Measurements from ENCODE around the gene TACC2. TPM values are rescaled to one million over a fixed set of nuclear protein-coding genes. Genes with fewer than 3 reads are reported as not detected.

Gene TACC2
- total RNA-seq, 1 donor from 2014 or later = 71.2 TPM

DNA sequence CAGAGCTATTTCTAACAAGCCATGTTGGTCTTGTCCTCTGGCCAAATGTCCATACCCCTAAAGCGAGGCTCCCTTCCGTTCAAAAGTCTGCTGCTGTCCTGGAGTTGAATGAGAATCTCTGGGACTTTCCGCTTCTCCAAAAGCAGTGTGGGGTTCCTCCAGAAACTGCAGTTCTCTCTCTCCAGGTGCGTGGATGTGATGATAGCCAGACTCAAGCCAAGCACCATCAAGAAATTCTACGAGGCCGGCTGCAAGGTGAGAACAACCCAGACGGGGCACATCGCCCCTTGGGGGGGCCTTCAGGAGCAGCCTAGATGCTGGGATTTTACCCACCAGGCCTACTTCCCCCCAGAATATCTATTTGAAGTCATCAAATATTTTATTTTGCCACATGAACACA, 308.6 kb downstream of the TACC2 start:
- peaks cover 3% of the 10 kb centered on the region for H3K27me3 Mint-ChIP-seq
- H3K27ac Mint-ChIP-seq = no peak overlapping the region

DNA sequence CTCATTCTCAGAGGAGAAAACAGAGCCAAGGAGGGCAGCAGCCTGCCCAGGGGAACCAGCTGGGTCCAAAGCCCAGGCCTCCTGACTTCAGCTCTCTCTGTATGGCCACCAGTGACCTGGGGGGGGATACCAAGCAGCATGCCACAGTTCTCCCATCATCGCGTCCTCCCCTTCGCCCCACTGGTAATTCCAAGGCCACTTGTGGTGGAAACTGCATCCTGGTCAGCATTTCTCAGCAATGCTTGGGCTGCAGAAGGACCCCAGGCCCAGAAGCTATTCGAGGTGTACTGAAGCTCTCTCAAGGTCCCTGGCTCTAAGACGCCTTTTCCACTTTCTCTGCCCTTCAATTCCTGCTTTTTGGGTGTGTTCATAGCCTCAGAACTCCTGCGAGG, 309.2 kb downstream of the TACC2 start:
- peak overlapping the region; percentile 22 for H3K27ac Mint-ChIP-seq
- peaks cover 4% of the 10 kb centered on the region for H3K4me1 Mint-ChIP-seq (ENCODE audit: unreplicated experiment)
- DNase-seq (ENCODE audit: extremely low spot score, unreplicated experiment) = no peak
- peaks cover 3% of the 10 kb centered on the region for H3K27me3 Mint-ChIP-seq
- H3K36me3 Mint-ChIP-seq = no peaks in the 10 kb centered on the region
- no peaks in the 10 kb centered on the region for H3K9me3 Mint-ChIP-seq
- TF ChIP-seq, protein P1, sequence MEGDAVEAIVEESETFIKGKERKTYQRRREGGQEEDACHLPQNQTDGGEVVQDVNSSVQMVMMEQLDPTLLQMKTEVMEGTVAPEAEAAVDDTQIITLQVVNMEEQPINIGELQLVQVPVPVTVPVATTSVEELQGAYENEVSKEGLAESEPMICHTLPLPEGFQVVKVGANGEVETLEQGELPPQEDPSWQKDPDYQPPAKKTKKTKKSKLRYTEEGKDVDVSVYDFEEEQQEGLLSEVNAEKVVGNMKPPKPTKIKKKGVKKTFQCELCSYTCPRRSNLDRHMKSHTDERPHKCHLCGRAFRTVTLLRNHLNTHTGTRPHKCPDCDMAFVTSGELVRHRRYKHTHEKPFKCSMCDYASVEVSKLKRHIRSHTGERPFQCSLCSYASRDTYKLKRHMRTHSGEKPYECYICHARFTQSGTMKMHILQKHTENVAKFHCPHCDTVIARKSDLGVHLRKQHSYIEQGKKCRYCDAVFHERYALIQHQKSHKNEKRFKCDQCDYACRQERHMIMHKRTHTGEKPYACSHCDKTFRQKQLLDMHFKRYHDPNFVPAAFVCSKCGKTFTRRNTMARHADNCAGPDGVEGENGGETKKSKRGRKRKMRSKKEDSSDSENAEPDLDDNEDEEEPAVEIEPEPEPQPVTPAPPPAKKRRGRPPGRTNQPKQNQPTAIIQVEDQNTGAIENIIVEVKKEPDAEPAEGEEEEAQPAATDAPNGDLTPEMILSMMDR (conservative IDR thresholded peaks at IDR 0.05) = no peak
- no peak overlapping the region for H3K4me3 Mint-ChIP-seq

More for the DNA sequence above, 308.6 kb downstream of the TACC2 start:
- Mint-ChIP-seq H3K9me3 (no peaks in the 10 kb centered on the region), H3K36me3 (no peaks in the 10 kb centered on the region), H3K4me1 (ENCODE audit: unreplicated experiment) (peaks cover 4% of the 10 kb centered on the region), H3K4me3 (no peak overlapping the region)
- TF ChIP-seq, protein P1 (conservative IDR thresholded peaks at IDR 0.05) = no peak
- DNase-seq (ENCODE audit: extremely low spot score, unreplicated experiment) = no peak

DNA sequence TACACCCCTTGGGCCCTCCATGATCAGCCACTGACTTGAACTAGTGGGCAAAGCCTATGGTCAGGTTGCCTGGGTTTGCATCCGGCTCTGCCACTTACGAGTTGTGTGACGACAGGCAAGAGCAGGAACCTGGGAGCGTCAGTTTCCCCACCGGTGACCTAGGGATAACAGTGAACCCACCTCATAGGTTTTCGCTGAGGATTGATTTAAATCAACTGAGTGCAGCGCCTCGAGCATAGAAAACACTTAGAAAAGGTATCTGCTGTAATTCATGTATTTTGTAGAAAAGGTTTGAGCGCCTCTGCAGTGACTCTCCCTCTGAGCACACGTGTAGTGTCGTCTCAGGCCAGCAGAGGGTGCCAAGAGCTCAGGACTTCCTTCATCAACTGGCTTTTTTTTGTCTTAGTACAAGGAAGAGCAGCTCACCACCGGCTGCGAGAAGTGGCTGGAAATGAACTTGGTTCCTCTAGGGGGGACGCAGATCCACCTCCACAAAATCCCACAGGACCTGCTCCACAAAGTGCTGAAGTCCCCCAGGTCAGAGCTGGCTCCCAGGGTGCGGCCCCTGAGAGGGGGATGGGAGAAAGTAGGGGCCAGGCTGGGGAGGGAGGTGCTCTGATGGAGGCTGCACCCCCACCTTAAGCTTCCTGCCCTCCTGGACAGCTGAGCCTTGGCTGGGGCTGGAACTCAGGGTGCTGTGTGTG, 309.8 kb downstream of the TACC2 start:
- Mint-ChIP-seq H3K27ac (peak overlapping the region; percentile 22), H3K27me3 (peaks cover 3% of the 10 kb centered on the region), H3K4me3 (peak overlapping the region; percentile 65), H3K9me3 (no peaks in the 10 kb centered on the region), H3K36me3 (no peaks in the 10 kb centered on the region), H3K4me1 (ENCODE audit: unreplicated experiment) (peaks cover 4% of the 10 kb centered on the region)
- TF ChIP-seq, protein P1 (conservative IDR thresholded peaks at IDR 0.05) = peak; percentile 95
- DNase-seq (ENCODE audit: extremely low spot score, unreplicated experiment) = no peak

DNA sequence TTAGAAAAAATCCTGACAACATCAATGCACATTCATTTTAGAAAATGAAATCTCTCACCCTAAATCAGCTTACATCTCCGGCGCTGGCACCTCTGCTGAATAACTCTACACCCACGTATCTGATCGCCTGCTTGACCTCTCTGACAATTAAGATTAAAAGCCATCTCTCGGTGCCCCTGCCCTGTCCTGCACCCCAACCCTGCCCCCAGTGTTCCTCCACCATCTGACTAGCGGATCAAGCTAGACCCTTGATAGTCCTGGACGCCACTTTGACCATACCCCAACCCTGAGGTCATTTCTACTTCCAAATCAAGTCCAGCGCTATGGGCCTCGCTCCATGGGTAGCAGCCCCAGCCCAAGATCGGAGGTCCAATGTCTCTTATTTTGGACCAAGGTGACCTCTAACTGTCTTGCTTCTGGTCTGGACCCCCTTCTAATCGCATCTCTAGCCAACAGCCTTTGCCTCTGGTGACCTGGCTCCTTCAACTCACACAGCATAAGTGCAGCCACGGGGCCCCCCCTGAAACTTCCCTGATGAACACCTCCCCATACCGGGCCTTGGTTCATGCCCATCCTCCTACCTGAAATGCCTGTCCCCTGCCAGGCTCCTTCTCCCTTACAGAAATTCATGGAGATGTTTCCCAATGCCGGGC, 310.6 kb downstream of the TACC2 start:
- H3K9me3 Mint-ChIP-seq = no peaks in the 10 kb centered on the region
- H3K27me3 Mint-ChIP-seq = peaks cover 3% of the 10 kb centered on the region
- TF ChIP-seq, protein P1 (conservative IDR thresholded peaks at IDR 0.05) = no peak
- DNase-seq (ENCODE audit: extremely low spot score, unreplicated experiment) = no peak
- peaks cover 4% of the 10 kb centered on the region for H3K4me1 Mint-ChIP-seq (ENCODE audit: unreplicated experiment)
- no peak overlapping the region for H3K4me3 Mint-ChIP-seq
- H3K27ac Mint-ChIP-seq = peak overlapping the region; percentile 52
- no peaks in the 10 kb centered on the region for H3K36me3 Mint-ChIP-seq

DNA sequence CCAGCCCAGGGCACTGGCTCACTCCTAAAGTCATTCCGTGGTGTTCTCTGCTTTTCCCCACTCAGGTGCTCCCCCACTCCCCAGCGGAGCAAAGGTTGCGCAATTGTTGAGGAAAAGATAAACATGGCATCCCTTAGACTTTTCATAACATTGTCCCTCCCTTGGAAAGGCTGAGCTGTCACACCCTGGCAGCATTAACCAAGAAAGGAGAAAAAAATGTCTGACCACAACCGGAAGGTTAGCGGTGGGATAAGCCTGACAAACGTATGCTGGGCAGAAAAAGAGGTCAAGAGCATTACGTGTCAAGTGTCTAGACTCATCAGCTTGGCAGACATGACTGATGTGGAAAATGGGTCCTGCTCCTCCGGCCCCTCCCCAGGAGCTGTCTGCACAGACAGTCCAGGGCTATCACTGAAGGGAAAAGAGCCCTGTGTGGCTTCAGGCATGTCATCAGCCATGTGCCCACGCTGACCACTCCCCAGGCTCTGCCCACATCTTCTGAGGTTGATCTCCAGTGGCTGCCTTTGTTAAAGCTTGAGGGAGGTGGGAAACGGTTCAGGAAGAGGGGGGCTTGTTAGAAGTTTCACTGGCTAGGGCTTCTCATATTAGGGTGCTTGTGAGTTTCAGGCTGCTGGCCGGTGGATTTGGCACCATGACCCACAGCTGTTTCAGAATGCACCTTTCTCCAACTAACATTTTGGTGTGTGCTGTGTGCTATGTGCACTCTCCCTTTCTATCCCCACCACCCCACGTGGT, 312.3 kb downstream of the TACC2 start:
- H3K36me3 Mint-ChIP-seq = no peaks in the 10 kb centered on the region
- peaks cover 11% of the 10 kb centered on the region for H3K9me3 Mint-ChIP-seq
- DNase-seq (ENCODE audit: extremely low spot score, unreplicated experiment) = peak; percentile 43
- H3K4me3 Mint-ChIP-seq = no peak overlapping the region
- no peak overlapping the region for H3K27ac Mint-ChIP-seq
- H3K4me1 Mint-ChIP-seq (ENCODE audit: unreplicated experiment) = peaks cover 4% of the 10 kb centered on the region
- H3K27me3 Mint-ChIP-seq = peaks cover 3% of the 10 kb centered on the region
- TF ChIP-seq, protein P1 (conservative IDR thresholded peaks at IDR 0.05) = no peak
